Renal cortex interstitium (tissue), 11 donors: ENCODE results near the gene IPO8. TPM values are rescaled to one million over a fixed set of nuclear protein-coding genes. Genes with fewer than 3 reads are reported as not detected.

Source experiments
- DNase-seq, 11 donors: peaks; one replicate each; pipeline ENCODE4 v3.0.0-alpha.2; 2013; ENCODE audit warnings: low read depth in 9 of 11, low spot score in 4 of 11; ENCODE audit errors: extremely low read depth in 1 of 11
- polyA plus RNA-seq, 3 donors: library from polyadenylated mRNA; unstranded; fragments of 120-200 nt; gene quantifications; one replicate each; pipeline ENCODE4 v1.2.1, GENCODE V29; 2013; ENCODE audit not compliant: insufficient read length in 3 of 3

IPO8 gene
- polyA plus RNA-seq, 3 donors: 57.5 to 62.8 (median 58.6) TPM

DNA sequence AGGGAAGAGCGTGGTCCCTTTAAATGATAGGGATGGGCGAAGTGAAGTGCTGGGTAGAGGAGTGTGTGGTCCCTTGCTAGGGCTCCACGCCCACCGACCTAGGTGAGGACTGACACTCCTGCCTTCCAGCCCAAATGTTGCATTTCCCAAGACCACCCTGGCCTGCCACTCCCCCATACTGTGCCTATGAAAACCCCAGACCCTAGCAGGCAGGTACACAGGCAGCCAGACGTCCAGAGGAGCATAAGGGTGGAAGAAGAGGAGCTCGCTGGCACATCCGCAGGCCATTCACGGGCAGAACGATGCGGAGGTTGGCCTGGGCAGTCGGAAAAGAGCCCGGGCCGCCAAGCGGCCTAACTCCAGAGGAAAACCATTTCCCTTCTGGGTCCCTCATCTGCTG is 817 bp upstream of the IPO8 start:
- DNase-seq: no peak

- DNase-seq: no peak
These were observed 387 bp upstream of the IPO8 start for GRCh38 chr12:30696103-30696408.

DNA sequence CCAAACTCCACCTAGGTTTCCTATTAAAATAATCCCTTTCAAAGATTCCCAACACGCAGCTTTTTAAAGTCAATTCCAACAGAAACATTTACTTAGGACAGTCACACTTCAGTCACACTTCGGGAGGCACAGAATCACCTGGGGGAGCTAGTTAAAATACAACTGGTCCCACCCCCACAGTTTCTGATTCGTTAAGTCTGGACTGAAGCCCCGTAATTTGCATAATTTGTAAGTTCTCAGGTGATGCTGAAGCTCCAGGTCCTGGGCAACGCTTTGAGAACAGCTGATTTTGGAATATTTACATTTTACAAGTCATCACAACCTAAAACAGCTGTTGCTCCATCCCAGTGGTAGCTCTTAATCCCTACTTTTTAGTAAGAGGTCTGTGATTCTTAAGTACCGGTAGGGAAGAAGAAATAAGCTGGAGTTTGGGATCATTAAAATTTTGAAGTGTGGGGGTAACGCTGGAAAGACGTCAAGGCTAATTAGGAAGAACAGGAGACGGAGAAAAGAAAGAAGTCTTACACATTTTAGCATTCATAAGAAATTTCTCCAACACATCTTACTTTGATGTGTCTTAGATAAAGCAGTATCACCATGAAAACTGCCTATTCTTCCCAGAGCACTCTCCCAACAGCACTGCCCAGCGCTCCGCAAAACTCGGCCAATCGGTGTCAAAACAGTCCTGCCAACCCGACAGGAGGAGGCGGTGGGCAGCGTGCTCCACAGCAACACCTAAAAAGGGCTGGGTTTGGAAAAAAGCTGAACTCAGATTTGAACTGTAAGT is 1.1 kb downstream of the IPO8 start:
- peak in 9 of 11 donors; percentile 13 to 46 (median 28) for DNase-seq

- no peak for DNase-seq
These were observed 3.2 kb downstream of the IPO8 start for GRCh38 chr12:30692470-30692869.

GRCh38 chr12:30691122-30691879 is 4.4 kb downstream of the IPO8 start:
- DNase-seq: peak in 1 of 11 donors; percentile 3

DNA sequence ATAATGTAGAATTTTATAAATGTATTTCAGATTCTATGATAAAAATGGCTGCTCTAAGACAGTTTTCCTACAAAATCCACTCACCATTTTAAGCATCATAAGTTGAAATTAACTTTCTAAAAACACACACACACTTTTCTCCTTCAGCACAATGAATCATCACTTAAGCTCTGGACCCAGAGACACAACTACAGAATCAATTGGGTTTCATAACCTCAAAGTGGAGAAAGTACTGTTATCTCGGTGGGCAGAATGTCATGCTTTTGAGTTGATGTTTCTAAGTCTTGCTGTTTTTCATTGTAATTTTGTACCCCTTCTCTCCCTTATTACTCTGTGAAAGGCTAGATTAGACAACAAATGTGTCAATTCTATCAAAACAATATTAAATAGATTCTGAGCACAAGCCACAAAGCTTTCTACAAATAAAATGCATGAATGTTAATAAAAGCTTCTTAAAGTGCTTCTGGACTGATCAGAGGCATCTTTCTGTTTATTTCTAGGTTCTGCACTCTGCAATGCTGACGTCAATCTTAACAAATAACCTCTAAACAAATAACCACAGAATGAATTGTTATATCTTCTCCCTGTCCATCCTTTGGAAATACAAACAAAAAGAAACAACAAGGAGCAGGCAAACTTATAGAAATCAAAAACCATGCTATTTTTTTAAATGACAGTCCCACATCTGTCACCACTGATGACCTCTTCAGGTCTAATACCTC is 8.2 kb downstream of the IPO8 start:
- DNase-seq: no peak

GRCh38 chr12:30679241-30679640 is 16.4 kb downstream of the IPO8 start:
- no peak for DNase-seq

GRCh38 chr12:30678221-30678620 is 17.4 kb downstream of the IPO8 start:
- DNase-seq: no peak

DNA sequence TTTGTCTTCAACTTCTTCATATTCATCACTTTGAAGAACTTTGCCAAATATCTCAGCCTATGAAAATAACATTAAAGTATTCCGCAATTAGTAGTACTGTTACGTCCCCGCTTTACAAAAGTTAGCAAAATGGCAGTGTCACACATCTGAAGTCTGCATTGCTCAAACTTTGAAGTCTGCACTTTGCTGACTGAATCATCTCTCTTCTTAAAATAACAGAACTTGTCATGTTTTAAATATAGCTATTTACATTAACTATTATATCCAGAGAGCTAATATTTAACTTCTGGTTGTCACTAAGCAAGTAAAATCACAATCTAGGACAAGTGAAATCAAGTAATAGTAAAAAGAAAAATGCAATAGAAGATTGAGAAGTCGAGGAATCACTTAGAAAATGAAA is 34.5 kb downstream of the IPO8 start:
- DNase-seq: no peak

DNA sequence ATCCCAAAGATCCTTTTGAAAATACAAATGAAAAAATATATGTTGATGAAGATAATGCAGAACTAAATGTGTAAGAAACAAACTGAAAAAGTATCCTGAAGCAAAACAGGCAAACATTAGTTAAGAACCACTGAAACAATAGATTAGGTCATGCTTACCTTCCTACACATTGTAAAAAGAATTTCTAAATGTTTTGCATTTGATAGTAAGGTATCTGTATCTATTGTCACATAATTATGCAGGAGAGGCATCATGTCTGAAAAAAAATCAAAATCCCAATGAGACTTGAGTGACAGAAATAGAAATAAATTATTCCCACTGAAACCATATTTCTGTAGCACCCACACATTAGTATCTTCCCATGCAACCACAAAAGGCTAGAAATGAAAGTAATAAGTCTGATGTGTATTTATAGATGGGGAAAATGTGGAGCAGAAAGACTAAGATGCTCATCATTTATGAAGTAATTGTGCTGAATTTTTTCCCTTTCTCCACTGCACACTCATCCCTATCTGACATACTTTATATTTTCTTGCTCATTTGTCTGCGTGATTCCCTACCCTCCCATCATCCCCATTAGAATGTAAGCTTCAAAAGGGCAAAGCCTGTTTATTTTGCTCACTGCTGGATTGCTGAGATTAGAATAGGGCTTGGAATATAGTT is 43.5 kb downstream of the IPO8 start:
- DNase-seq: no peak

DNA sequence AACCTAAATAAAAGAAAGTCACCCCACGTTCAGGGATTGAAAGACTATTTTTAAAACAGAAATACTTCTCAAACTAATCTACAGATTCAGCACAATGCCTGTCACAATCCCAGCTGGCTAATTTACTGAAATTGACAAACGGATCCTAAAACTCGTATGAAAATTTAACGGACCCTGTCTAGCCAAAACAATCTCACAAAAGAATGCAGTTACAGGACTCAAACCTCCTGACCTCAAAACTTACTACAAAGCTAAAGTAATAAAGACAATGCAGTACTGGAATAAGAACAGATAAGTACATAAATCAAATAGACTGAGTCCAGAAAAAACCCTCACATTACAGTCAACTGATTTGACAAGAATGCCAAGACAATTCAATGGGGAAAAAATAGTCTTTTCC is 48.8 kb downstream of the IPO8 start:
- DNase-seq: peak in 1 of 11 donors; percentile 0

DNA sequence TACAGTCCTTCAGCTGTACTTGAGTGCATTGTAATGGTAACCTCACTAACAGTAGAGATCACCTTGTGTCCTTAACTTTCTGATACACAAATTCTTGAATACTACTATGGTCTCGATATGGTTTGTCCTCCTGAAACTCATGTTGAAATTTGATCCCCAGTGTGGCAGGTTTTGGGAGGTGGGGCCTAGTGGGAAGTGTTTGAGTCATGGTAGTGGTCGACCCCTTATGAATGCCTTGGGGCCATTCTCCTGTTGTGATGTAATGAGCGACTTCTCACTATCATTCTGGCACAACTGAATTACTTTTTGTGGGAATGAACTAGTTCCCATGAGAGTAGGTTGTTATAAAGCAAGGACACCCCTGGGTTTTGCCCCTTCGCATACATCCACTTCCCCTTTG is 52.3 kb downstream of the IPO8 start:
- DNase-seq: no peak

GRCh38 chr12:30640392-30640791 is 55.3 kb downstream of the IPO8 start:
- no peak for DNase-seq

DNA sequence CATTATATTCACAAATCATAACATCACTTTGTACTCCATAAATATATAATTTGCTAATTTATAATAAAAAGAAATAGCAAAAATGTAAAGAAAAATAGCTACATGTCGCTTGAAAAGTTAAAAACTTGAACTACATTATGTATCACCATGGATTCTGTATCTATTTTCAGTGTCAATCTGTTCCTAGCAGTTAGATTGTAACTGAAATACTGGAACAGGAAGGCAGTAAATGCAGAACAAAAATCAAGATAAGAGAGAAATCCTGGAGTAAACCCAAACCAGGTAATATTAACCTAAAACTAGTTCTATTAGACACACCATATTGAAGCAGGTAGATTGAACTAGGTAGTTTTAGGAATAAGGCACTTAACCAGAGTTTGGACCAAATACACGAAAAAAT is 60.3 kb downstream of the IPO8 start:
- DNase-seq: no peak

DNA sequence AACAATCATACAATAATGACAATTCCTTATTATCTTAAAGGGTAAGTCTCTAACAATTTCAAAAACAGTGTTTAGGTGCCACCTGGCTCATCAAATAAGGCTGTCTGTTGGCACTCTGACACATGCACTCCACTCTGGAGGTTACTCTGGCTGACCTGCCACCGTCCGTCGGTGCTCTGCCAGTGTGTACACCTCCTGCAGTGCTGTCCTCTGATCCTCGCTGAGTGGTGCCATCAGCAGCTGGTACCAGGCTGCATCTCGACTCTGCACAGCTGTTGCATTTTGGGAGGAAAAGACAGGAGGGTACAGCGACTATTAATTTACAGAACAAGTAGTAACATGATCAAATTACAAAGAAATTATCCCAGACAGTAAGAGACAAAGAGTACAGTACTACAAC is 63.9 kb downstream of the IPO8 start:
- no peak for DNase-seq

DNA sequence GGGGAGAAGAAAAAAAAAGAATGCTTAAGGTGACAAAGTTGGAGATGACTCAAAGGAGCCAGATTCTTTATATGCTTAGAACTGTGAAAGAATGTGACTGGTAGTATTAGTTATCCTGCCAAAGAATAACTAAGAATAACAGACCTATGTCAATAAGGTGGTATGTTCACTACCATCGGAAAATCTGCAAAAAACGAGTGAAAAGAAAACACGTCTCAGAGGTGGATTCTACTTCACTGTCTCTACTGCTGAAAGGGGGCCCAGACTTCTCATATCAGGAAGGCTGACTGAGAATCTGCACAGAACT is 64.7 kb downstream of the IPO8 start:
- DNase-seq: no peak

- DNase-seq: no peak
These were observed 65.3 kb downstream of the IPO8 start for GRCh38 chr12:30630076-30630978.

DNA sequence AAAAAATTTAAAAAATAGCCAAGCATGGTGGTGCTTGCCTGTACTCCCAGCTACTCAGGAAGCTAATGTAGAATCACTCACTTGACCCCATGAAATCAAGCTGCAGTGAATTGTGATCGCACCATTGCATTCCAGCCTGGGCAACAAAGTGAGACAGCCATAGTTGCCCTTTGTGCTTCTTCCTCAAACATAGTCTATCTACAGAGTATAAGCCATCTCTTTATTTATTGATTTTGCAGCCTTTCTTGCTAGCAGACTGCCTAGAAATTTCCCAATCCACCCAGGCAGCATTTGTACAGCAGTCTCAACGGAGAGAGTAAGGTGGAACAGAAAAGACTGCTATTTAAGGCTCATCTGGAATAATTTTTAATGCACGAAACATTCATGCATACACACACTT is 68.8 kb downstream of the IPO8 start:
- DNase-seq: no peak

DNA sequence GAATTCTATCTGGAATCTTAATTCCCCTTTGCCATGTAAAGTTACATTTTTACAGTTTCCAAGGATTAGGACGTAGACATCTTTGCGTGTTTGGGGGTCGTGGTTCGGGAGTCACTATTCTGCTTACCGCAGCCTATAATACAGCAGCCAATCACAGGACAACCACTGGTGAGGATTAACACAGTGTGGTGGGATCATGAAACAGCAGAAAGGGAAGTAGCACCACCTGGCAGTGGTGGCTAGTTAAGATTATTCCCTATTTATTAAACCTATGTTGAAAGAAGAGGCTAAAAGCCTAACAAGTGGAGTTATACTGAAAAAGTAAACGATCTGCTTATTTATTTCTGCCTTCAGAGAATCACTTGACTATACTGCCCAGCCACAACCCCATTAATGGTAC is 71.7 kb downstream of the IPO8 start:
- DNase-seq: no peak
